WTC11 (cell line): ENCODE measurements around the gene CASKIN1. TPM values are rescaled to one million over a fixed set of nuclear protein-coding genes. Genes with fewer than 3 reads are reported as not detected.
A peak's percentile ranks its signal among the peaks of the same experiment; 100 is the strongest.

ENCODE experiments used
- ATAC-seq: fragments of 200-7000 bp; cut with Tn5 transposase; 2 replicates; pipeline ENCODE4 v1.10.0; 2021; ENCODE audit warnings: mild to moderate bottlenecking, moderate library complexity
- CTCF ChIA-PET: fragments of 300-600 bp; sonication (Branson Sonifier 250); formaldehyde crosslinking; loops from one replicate; lab custom pipeline; 2021; ENCODE audit warnings: antibody characterized with exemption; lab: Charles Lee
- POLR2A ChIA-PET: fragments of 350-600 bp; sonication (Branson Sonifier 250); formaldehyde crosslinking; loops from one replicate; lab custom pipeline; 2021; ENCODE audit warnings: antibody characterized with exemption; lab: Charles Lee
- DNase-seq: peaks from one replicate; pipeline ENCODE4 v3.0.0; 2021; ENCODE audit warnings: low spot score
- H3K27ac Mint-ChIP-seq: 2 replicates; pipeline ENCODE4 v1.8.0; 2021; ENCODE audit warnings: mixed read lengths
- H3K27me3 Mint-ChIP-seq: 2 replicates; pipeline ENCODE4 v1.8.0; 2021; ENCODE audit warnings: low read depth, mild to moderate bottlenecking, moderate library complexity, mixed read lengths
- H3K36me3 Mint-ChIP-seq: 2 replicates; pipeline ENCODE4 v1.8.0; 2021; ENCODE audit warnings: mixed read lengths
- H3K4me1 Mint-ChIP-seq: 2 replicates; pipeline ENCODE4 v1.8.0; 2022; ENCODE audit warnings: mixed read lengths
- H3K4me3 Mint-ChIP-seq: 2 replicates; pipeline ENCODE4 v1.8.0; 2021; ENCODE audit warnings: mild to moderate bottlenecking, moderate library complexity, mixed read lengths
- H3K9me3 Mint-ChIP-seq: 2 replicates; pipeline ENCODE4 v1.8.0; 2021; ENCODE audit warnings: mixed read lengths
- ATF1 ChIP-seq: sonication (generic); formaldehyde crosslinking; IDR thresholded peaks from 2 replicates; pipeline ENCODE4 v1.8.1; 2023; ENCODE audit warnings: mild to moderate bottlenecking, moderate library complexity, missing genetic modification reagents
- CREM ChIP-seq: sonication (generic); formaldehyde crosslinking; IDR thresholded peaks from 2 replicates; pipeline ENCODE4 v1.8.1; 2022; ENCODE audit warnings: mild to moderate bottlenecking, missing genetic modification reagents, moderate library complexity
- GABPB1 ChIP-seq: sonication (generic); formaldehyde crosslinking; IDR thresholded peaks from 2 replicates; pipeline ENCODE4 v1.8.1; 2023; ENCODE audit warnings: mild to moderate bottlenecking, missing genetic modification reagents
- JAZF1 ChIP-seq: fragments of 250-450 bp; sonication (Bioruptor Pico); IDR thresholded peaks from 2 replicates; pipeline ENCODE4 v1.9.0; 2021; ENCODE audit warnings: moderate library complexity, mild to moderate bottlenecking, inconsistent platforms
- JUN ChIP-seq: sonication (generic); formaldehyde crosslinking; IDR thresholded peaks from 2 replicates; pipeline ENCODE4 v1.8.0; 2023; ENCODE audit warnings: mild to moderate bottlenecking, missing genetic modification reagents
- MXD4 ChIP-seq: fragments of 250-450 bp; sonication (Bioruptor Pico); IDR thresholded peaks from 2 replicates; pipeline ENCODE4 v1.8.0; 2021; ENCODE audit warnings: mild to moderate bottlenecking, moderate library complexity, borderline replicate concordance
- NFATC4 ChIP-seq: fragments of 250-450 bp; sonication (Bioruptor Pico); IDR thresholded peaks from 2 replicates; pipeline ENCODE4 v1.9.0; 2021; ENCODE audit warnings: mild to moderate bottlenecking
- NR1H2 ChIP-seq: sonication (generic); formaldehyde crosslinking; IDR thresholded peaks from 2 replicates; pipeline ENCODE4 v1.9.0; 2021; ENCODE audit warnings: mild to moderate bottlenecking, moderate library complexity, missing genetic modification reagents
- ZBTB21 ChIP-seq: sonication (generic); formaldehyde crosslinking; IDR thresholded peaks from 2 replicates; pipeline ENCODE4 v1.8.1; 2023; ENCODE audit warnings: mild to moderate bottlenecking, missing genetic modification reagents, borderline replicate concordance
- ZNF317 ChIP-seq: sonication (generic); formaldehyde crosslinking; IDR thresholded peaks from 2 replicates; pipeline ENCODE4 v1.8.1; 2023; ENCODE audit warnings: low read depth, mild to moderate bottlenecking, moderate library complexity, missing genetic modification reagents, borderline replicate concordance
- total RNA-seq: library from RNA; stranded (reverse); gene quantifications from 3 replicates; pipeline ENCODE4 v1.2.3, GENCODE V29; 2021
- TF ChIP-seq, protein P1 (sequence below): sonication (generic); formaldehyde crosslinking; IDR thresholded peaks from 2 replicates; pipeline ENCODE4 v1.8.1; 2023; ENCODE audit warnings: mild to moderate bottlenecking, moderate library complexity, missing genetic modification reagents
- TF ChIP-seq, protein P2 (sequence below): sonication (generic); formaldehyde crosslinking; IDR thresholded peaks from 2 replicates; pipeline ENCODE4 v1.8.0; 2023; ENCODE audit warnings: missing genetic modification reagents
- TF ChIP-seq, protein P3 (sequence below): sonication (generic); formaldehyde crosslinking; IDR thresholded peaks from 2 replicates; pipeline ENCODE4 v1.8.0; 2023; ENCODE audit warnings: missing genetic modification reagents, mild to moderate bottlenecking, borderline replicate concordance
- TF ChIP-seq, protein P4 (sequence below): sonication (generic); formaldehyde crosslinking; conservative IDR thresholded peaks from 2 replicates; pipeline ENCODE4 v1.8.1; 2022; ENCODE audit warnings: mild to moderate bottlenecking, missing genetic modification reagents
- TF ChIP-seq, protein P5 (sequence below): sonication (generic); formaldehyde crosslinking; IDR thresholded peaks from 2 replicates; pipeline ENCODE4 v1.8.1; 2023; ENCODE audit warnings: mild to moderate bottlenecking, missing genetic modification reagents, moderate library complexity
- TF ChIP-seq, protein P6 (sequence below): sonication (generic); formaldehyde crosslinking; IDR thresholded peaks from 2 replicates; pipeline ENCODE4 v1.8.1; 2022; ENCODE audit warnings: low read depth, mild to moderate bottlenecking, moderate library complexity, missing genetic modification reagents, borderline replicate concordance
- TF ChIP-seq, protein P7 (sequence below): fragments of 250-450 bp; sonication (Bioruptor Pico); IDR thresholded peaks from 2 replicates; pipeline ENCODE4 v2.1.2; 2022; ENCODE audit warnings: mild to moderate bottlenecking, moderate library complexity
- TF ChIP-seq, protein P8 (sequence below): sonication (generic); formaldehyde crosslinking; IDR thresholded peaks from 2 replicates; pipeline ENCODE4 v1.8.0; 2022; ENCODE audit warnings: mild to moderate bottlenecking, missing genetic modification reagents

CASKIN1 gene
- total RNA-seq, 1 experiment from 2014 or later = 9.4 TPM

DNA sequence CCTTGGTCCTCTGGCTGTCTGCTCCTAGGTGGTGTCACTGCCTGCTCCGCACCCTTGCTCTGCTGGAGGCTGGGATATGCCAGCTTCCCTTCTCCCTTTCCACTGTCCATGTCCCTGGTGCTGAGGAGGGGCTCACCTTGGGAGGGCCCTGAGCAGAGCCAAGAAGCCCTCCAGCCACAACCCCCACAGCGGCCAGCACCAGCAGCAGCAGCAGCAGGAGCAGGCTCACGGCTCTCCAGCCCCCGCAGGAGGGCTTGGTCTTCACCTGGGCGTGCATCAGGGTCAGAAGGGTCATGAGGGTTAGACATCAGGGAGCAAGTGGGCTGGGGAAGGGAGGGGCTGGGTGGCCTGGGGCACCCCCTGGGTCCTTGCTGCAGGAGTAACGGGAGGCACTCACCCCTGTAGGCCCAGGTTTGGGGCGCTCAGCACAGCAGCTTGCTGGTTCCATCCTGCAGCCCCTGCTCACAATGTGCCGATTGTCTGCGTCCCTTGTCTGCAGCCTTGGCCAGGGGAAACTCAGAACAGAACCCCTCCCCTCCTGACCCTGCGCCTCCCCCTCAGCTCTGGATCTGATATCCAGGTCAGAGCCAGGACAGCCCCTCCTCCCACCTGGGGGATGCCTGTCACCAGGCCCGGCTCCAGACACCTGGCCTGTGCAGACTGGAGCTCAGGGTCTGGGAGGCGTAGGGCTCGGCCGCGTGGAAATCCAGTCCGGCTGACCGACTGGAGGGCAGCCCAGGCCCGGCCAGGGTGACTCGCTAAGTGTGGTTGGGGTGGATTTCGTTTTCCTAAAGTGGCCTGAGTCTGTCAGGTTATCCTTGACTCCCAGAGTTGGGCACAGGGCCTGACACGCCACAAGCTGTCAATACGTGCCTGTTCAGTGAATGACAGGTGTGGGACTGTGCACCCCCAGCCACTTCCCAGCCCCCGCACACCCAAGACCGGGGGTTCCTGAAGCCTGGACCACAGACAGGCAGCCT is 14.3 kb upstream of the CASKIN1 start, which contains the start of gene BRICD5:
Gene BRICD5 (minus strand): TSS at position 478 of the 980 bp plus-strand sequence. CDS start 30 bp downstream, at position 448.
- Mint-ChIP-seq H3K27me3 (no peaks in the 10 kb centered on the region), H3K4me1 (peaks cover 31% of the 10 kb centered on the region), H3K27ac (peak within 1 kb of the TSS; percentile 49; the same call in 1 of the 2 replicates), H3K4me3 (no peak within 1 kb of the TSS; the same call in 1 of the 2 replicates), H3K9me3 (no peaks in the 10 kb centered on the region), H3K36me3 (peaks cover 25% of the 10 kb centered on the region)
- peak; percentile 61 for DNase-seq
- ATAC-seq = peak; percentile 14
- ChIA-PET POLR2A (interaction anchor here (1.0 to 1.9 kb wide), 6 partner anchors 11 to 163 kb away, joined by 3 to 10 read pairs (median 4); partner anchors contain the start of genes ECI1, NTHL1, TRAF7 and TSC2), CTCF (interaction anchor here (3.4 kb wide), 1 partner anchor 16 kb away, joined by 28 read pairs; no protein-coding TSS in a partner anchor)
- TF ChIP-seq, protein P1, sequence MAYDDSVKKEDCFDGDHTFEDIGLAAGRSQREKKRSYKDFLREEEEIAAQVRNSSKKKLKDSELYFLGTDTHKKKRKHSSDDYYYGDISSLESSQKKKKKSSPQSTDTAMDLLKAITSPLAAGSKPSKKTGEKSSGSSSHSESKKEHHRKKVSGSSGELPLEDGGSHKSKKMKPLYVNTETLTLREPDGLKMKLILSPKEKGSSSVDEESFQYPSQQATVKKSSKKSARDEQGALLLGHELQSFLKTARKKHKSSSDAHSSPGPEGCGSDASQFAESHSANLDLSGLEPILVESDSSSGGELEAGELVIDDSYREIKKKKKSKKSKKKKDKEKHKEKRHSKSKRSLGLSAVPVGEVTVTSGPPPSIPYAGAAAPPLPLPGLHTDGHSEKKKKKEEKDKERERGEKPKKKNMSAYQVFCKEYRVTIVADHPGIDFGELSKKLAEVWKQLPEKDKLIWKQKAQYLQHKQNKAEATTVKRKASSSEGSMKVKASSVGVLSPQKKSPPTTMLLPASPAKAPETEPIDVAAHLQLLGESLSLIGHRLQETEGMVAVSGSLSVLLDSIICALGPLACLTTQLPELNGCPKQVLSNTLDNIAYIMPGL (CRISPR knock-in tag) = 0 out of 2 replicates have a peak, but pooled peaks have one; percentile 40
- no peak for TF ChIP-seq ZBTB21 (CRISPR knock-in tag)
- no peak; the same call in 1 of the 2 replicates for TF ChIP-seq ATF1 (CRISPR knock-in tag)
- TF ChIP-seq, protein P2, sequence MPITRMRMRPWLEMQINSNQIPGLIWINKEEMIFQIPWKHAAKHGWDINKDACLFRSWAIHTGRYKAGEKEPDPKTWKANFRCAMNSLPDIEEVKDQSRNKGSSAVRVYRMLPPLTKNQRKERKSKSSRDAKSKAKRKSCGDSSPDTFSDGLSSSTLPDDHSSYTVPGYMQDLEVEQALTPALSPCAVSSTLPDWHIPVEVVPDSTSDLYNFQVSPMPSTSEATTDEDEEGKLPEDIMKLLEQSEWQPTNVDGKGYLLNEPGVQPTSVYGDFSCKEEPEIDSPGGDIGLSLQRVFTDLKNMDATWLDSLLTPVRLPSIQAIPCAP (CRISPR knock-in tag) = 0 out of 2 replicates have a peak, but pooled peaks have one; percentile 15
- TF ChIP-seq, protein P3, sequence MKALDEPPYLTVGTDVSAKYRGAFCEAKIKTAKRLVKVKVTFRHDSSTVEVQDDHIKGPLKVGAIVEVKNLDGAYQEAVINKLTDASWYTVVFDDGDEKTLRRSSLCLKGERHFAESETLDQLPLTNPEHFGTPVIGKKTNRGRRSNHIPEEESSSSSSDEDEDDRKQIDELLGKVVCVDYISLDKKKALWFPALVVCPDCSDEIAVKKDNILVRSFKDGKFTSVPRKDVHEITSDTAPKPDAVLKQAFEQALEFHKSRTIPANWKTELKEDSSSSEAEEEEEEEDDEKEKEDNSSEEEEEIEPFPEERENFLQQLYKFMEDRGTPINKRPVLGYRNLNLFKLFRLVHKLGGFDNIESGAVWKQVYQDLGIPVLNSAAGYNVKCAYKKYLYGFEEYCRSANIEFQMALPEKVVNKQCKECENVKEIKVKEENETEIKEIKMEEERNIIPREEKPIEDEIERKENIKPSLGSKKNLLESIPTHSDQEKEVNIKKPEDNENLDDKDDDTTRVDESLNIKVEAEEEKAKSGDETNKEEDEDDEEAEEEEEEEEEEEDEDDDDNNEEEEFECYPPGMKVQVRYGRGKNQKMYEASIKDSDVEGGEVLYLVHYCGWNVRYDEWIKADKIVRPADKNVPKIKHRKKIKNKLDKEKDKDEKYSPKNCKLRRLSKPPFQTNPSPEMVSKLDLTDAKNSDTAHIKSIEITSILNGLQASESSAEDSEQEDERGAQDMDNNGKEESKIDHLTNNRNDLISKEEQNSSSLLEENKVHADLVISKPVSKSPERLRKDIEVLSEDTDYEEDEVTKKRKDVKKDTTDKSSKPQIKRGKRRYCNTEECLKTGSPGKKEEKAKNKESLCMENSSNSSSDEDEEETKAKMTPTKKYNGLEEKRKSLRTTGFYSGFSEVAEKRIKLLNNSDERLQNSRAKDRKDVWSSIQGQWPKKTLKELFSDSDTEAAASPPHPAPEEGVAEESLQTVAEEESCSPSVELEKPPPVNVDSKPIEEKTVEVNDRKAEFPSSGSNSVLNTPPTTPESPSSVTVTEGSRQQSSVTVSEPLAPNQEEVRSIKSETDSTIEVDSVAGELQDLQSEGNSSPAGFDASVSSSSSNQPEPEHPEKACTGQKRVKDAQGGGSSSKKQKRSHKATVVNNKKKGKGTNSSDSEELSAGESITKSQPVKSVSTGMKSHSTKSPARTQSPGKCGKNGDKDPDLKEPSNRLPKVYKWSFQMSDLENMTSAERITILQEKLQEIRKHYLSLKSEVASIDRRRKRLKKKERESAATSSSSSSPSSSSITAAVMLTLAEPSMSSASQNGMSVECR (CRISPR knock-in tag) = peak; percentile 67; the same call in 1 of the 2 replicates
- TF ChIP-seq JAZF1 (CRISPR knock-in tag) = no peak
- TF ChIP-seq JUN (CRISPR knock-in tag) = no peak
- TF ChIP-seq NR1H2 = no peak
- TF ChIP-seq, protein P4, sequence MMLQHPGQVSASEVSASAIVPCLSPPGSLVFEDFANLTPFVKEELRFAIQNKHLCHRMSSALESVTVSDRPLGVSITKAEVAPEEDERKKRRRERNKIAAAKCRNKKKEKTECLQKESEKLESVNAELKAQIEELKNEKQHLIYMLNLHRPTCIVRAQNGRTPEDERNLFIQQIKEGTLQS (CRISPR knock-in tag) = no peak
- 0 out of 2 replicates have a peak, but pooled peaks have one; percentile 4 for TF ChIP-seq NFATC4
- no peak for TF ChIP-seq MXD4
- no peak for TF ChIP-seq CREM
- TF ChIP-seq, protein P5, sequence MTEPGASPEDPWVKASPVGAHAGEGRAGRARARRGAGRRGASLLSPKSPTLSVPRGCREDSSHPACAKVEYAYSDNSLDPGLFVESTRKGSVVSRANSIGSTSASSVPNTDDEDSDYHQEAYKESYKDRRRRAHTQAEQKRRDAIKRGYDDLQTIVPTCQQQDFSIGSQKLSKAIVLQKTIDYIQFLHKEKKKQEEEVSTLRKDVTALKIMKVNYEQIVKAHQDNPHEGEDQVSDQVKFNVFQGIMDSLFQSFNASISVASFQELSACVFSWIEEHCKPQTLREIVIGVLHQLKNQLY (CRISPR knock-in tag) = no peak
- TF ChIP-seq, protein P6, sequence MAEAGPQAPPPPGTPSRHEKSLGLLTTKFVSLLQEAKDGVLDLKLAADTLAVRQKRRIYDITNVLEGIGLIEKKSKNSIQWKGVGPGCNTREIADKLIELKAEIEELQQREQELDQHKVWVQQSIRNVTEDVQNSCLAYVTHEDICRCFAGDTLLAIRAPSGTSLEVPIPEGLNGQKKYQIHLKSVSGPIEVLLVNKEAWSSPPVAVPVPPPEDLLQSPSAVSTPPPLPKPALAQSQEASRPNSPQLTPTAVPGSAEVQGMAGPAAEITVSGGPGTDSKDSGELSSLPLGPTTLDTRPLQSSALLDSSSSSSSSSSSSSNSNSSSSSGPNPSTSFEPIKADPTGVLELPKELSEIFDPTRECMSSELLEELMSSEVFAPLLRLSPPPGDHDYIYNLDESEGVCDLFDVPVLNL (CRISPR knock-in tag) = no peak; the same call in 1 of the 2 replicates
- TF ChIP-seq, protein P7, sequence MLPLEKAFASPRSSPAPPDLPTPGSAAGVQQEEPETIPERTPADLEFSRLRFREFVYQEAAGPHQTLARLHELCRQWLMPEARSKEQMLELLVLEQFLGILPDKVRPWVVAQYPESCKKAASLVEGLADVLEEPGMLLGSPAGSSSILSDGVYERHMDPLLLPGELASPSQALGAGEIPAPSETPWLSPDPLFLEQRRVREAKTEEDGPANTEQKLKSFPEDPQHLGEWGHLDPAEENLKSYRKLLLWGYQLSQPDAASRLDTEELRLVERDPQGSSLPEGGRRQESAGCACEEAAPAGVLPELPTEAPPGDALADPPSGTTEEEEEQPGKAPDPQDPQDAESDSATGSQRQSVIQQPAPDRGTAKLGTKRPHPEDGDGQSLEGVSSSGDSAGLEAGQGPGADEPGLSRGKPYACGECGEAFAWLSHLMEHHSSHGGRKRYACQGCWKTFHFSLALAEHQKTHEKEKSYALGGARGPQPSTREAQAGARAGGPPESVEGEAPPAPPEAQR (CRISPR knock-in tag) = no peak
- TF ChIP-seq GABPB1 (CRISPR knock-in tag) = no peak
- no peak for TF ChIP-seq ZNF317 (CRISPR knock-in tag)
- TF ChIP-seq, protein P8, sequence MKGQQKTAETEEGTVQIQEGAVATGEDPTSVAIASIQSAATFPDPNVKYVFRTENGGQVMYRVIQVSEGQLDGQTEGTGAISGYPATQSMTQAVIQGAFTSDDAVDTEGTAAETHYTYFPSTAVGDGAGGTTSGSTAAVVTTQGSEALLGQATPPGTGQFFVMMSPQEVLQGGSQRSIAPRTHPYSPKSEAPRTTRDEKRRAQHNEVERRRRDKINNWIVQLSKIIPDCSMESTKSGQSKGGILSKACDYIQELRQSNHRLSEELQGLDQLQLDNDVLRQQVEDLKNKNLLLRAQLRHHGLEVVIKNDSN = 0 out of 2 replicates have a peak, but pooled peaks have one; percentile 19
